GM21367 (cell line): ENCODE results near the gene KLF5.

ENCODE experiments used
- ATAC-seq: cut with Tn5 transposase; IDR thresholded peaks from one replicate; pipeline ENCODE4 v1.9.1; 2021; ENCODE audit not compliant: unreplicated experiment

The KLF5 gene

GRCh38 chr13:73059460-73060250 lies 850 bp downstream of the KLF5 start:
- ATAC-seq = peak; percentile 39

- no peak for ATAC-seq
These were observed 1.7 kb downstream of the KLF5 start for GRCh38 chr13:73060251-73061160.

- no peak for ATAC-seq
These were observed 2.7 kb downstream of the KLF5 start for GRCh38 chr13:73061473-73061872.

GRCh38 chr13:73061876-73062275 lies 3.1 kb downstream of the KLF5 start:
- no peak for ATAC-seq

GRCh38 chr13:73062468-73062867 lies 3.7 kb downstream of the KLF5 start:
- ATAC-seq = no peak

- no peak for ATAC-seq
These were observed 4.4 kb downstream of the KLF5 start for GRCh38 chr13:73063166-73063565.

GRCh38 chr13:73065036-73065435 lies 6.2 kb downstream of the KLF5 start:
- no peak for ATAC-seq

GRCh38 chr13:73065665-73066340 lies 7.0 kb downstream of the KLF5 start:
- ATAC-seq = no peak

GRCh38 chr13:73069206-73069805 lies 10.5 kb downstream of the KLF5 start:
- no peak for ATAC-seq

- ATAC-seq = no peak
These were observed 11.8 kb downstream of the KLF5 start for GRCh38 chr13:73070451-73071098.

- ATAC-seq = no peak
These were observed 13.6 kb downstream of the KLF5 start for GRCh38 chr13:73072239-73072900.

- no peak for ATAC-seq
These were observed 14.2 kb downstream of the KLF5 start for GRCh38 chr13:73073050-73073449.

- peak; percentile 77 for ATAC-seq
These were observed 15.2 kb downstream of the KLF5 start for GRCh38 chr13:73074014-73074413.

GRCh38 chr13:73074926-73075325 lies 16.1 kb downstream of the KLF5 start:
- no peak for ATAC-seq

GRCh38 chr13:73075546-73075945 lies 16.7 kb downstream of the KLF5 start:
- no peak for ATAC-seq

GRCh38 chr13:73075954-73076353 lies 17.1 kb downstream of the KLF5 start:
- ATAC-seq = no peak

GRCh38 chr13:73077865-73078264 lies 19.1 kb downstream of the KLF5 start:
- ATAC-seq = no peak

GRCh38 chr13:73079359-73079758 lies 20.6 kb downstream of the KLF5 start:
- no peak for ATAC-seq

- no peak for ATAC-seq
These were observed 22.6 kb downstream of the KLF5 start for GRCh38 chr13:73081256-73081915.

GRCh38 chr13:73082471-73082870 lies 23.7 kb downstream of the KLF5 start:
- no peak for ATAC-seq
